Fibroblast of lung (primary cell): ENCODE results near the gene STAM2. TPM values are rescaled to one million over a fixed set of nuclear protein-coding genes. Genes with fewer than 3 reads are reported as not detected.

Experiments used
- DNase-seq, 2 donors: peaks; one replicate each; pipeline versions ENCODE4 v3.0.0 to v3.0.0-alpha.2; 2010; ENCODE audit warnings: low read depth in 2 of 2
- H2AFZ ChIP-seq: 2 replicates; pipeline ENCODE4 v1.5.1; 2012; ENCODE audit warnings: low read length, control low read depth, inconsistent platforms
- H3K27ac ChIP-seq: 2 replicates; pipeline ENCODE4 v1.5.1; 2011; ENCODE audit warnings: low read length, control low read depth; ENCODE audit not compliant: insufficient read depth
- H3K27me3 ChIP-seq: 2 replicates; pipeline ENCODE4 v1.5.1; 2011; ENCODE audit warnings: mild to moderate bottlenecking, low read length; ENCODE audit not compliant: control insufficient read depth, insufficient read depth
- H3K36me3 ChIP-seq: 2 replicates; pipeline ENCODE4 v1.5.1; 2011; ENCODE audit warnings: low read length; ENCODE audit not compliant: control insufficient read depth, insufficient read depth
- H3K4me1 ChIP-seq: 2 replicates; pipeline ENCODE4 v1.5.1; 2011; ENCODE audit warnings: low read length; ENCODE audit not compliant: control insufficient read depth, insufficient read depth; ENCODE audit errors: extremely low read depth
- H3K4me2 ChIP-seq: 2 replicates; pipeline ENCODE4 v1.5.1; 2011; ENCODE audit warnings: low read length, control low read depth; ENCODE audit not compliant: insufficient read depth; ENCODE audit errors: extremely low read depth
- H3K4me3 ChIP-seq, 4 experiments: fragments of 200-600 bp in 1 of 4; sonication (generic) in 1 of 4; replicated peaks in 1 of 4; 2 replicates each; pipeline ENCODE4 v1.5.1; 2011 to 2016; ENCODE audit warnings: low read length in 4 of 4, low read depth in 3 of 4, mild to moderate bottlenecking in 3 of 4, control low read depth in 2 of 4, inconsistent platforms in 1 of 4, mixed read lengths in 1 of 4; ENCODE audit not compliant: insufficient read depth in 1 of 4; ENCODE audit errors: control extremely low read depth in 1 of 4
- H3K79me2 ChIP-seq: 2 replicates; pipeline ENCODE4 v1.5.1; 2012; ENCODE audit warnings: mild to moderate bottlenecking, low read length, inconsistent platforms; ENCODE audit not compliant: control insufficient read depth, insufficient read depth
- H3K9ac ChIP-seq: 2 replicates; pipeline ENCODE4 v1.5.1; 2011; ENCODE audit warnings: mild to moderate bottlenecking, low read length, control low read depth; ENCODE audit not compliant: insufficient read depth
- H3K9me3 ChIP-seq: 2 replicates; pipeline ENCODE4 v1.5.1; 2012; ENCODE audit warnings: low read depth, low read length; ENCODE audit not compliant: control insufficient read depth, insufficient read depth
- H4K20me1 ChIP-seq: 2 replicates; pipeline ENCODE4 v1.5.1; 2011; ENCODE audit warnings: low read length; ENCODE audit not compliant: control insufficient read depth, insufficient read depth; ENCODE audit errors: extremely low read depth
- EZH2 ChIP-seq: IDR thresholded peaks from 2 replicates; pipeline ENCODE4 v1.5.1; 2012; ENCODE audit warnings: low read length, control low read depth, mild to moderate bottlenecking; ENCODE audit errors: missing control alignments
- polyA plus RNA-seq, 2 donors: library from polyadenylated mRNA; depleted of rRNA in 1 of 2; stranded (reverse) in 1 of 2; unstranded in 1 of 2; fragments of >200 nt; gene quantifications; 2 replicates each; pipeline ENCODE4 v1.2.1, GENCODE V29; 2011 to 2012; ENCODE audit warnings: missing spikeins in 1 of 2
- total RNA-seq: library from RNA; depleted of rRNA; stranded (reverse); fragments of >200 nt; gene quantifications from 2 replicates; pipeline ENCODE4 v1.2.1, GENCODE V29; 2014
- TF ChIP-seq, protein P1 (sequence below), 2 donors: IDR thresholded peaks in 1 of 2; conservative IDR thresholded peaks in 1 of 2; 1 replicate in 1 of 2; 2 replicates in 1 of 2; pipeline ENCODE4 v1.5.1; 2011 to 2012; ENCODE audit warnings: low read length in 2 of 2, control low read depth in 1 of 2, inconsistent platforms in 1 of 2, low read depth in 1 of 2, mild to moderate bottlenecking in 1 of 2

Gene STAM2
- total and polyA plus RNA-seq, 2 donors (not counting 1 experiment from before 2014, with no cell fraction given), result 43.3 to 44.2 TPM

DNA sequence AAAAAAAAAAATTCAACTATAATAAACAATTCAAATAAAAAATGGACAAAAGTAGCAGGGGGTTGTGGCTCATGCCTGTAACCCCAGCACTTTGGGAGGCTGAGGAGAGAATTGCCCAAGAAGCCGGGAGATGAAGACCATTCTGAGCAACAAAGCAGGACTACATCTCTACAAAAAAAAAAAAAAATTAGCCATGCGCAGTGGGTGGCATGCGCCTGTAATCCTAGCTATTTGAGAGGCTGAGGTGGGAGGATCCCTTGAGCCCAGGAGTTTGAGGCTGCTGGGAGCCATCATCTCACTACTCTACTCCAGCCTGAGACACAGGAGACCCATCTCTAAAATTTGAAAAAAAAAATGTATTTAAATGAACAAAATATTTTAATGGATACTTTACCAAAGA lies 72.3 kb downstream of the STAM2 start:
- Histone ChIP-seq H3K9me3 (no peaks in the 10 kb centered on the region), H3K27ac (no peak overlapping the region), H3K27me3 (peaks cover 21% of the 10 kb centered on the region), H2AFZ (no peak overlapping the region), H3K4me3 (no peak overlapping the region), H3K36me3 (no peaks in the 10 kb centered on the region), H3K79me2 (no peaks in the 10 kb centered on the region), H3K4me1 (peaks cover 4% of the 10 kb centered on the region), H3K4me2 (no peak overlapping the region), H4K20me1 (peaks cover 2% of the 10 kb centered on the region), H3K9ac (no peak overlapping the region)
- no peak for DNase-seq
- TF ChIP-seq EZH2, result no peak
- TF ChIP-seq, protein P1, sequence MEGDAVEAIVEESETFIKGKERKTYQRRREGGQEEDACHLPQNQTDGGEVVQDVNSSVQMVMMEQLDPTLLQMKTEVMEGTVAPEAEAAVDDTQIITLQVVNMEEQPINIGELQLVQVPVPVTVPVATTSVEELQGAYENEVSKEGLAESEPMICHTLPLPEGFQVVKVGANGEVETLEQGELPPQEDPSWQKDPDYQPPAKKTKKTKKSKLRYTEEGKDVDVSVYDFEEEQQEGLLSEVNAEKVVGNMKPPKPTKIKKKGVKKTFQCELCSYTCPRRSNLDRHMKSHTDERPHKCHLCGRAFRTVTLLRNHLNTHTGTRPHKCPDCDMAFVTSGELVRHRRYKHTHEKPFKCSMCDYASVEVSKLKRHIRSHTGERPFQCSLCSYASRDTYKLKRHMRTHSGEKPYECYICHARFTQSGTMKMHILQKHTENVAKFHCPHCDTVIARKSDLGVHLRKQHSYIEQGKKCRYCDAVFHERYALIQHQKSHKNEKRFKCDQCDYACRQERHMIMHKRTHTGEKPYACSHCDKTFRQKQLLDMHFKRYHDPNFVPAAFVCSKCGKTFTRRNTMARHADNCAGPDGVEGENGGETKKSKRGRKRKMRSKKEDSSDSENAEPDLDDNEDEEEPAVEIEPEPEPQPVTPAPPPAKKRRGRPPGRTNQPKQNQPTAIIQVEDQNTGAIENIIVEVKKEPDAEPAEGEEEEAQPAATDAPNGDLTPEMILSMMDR (conservative IDR thresholded peaks at IDR 0.05 in 1 of 2, IDR thresholded peaks at IDR 0.05 in 1 of 2; ENCODE audit: low read depth in 1 of 2, low read length in 2 of 2), result no peak

DNA sequence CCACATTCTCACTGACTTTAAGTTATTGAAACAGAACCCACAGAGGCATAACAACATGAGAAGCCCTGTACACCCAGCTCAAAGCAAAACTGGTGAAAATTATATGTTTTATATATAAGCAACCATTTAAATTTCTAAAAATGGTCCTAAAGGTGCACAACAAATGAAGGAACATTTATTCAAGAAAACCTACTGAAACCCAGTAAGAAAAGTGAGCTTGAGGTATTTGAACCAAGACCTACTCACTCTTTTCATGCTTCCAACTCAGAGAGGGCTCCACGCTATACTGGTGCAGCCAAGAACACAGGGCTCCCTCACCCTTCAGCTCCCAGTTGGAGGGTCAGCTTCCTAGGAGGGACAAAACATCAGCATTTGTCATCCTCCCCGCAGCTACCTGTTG lies 74.6 kb downstream of the STAM2 start:
- no peak for TF ChIP-seq EZH2
- TF ChIP-seq, protein P1 (conservative IDR thresholded peaks at IDR 0.05 in 1 of 2, IDR thresholded peaks at IDR 0.05 in 1 of 2; ENCODE audit: low read depth in 1 of 2, low read length in 2 of 2), result no peak
- Histone ChIP-seq H3K9me3 (no peaks in the 10 kb centered on the region), H3K79me2 (no peaks in the 10 kb centered on the region), H3K27me3 (peaks cover 21% of the 10 kb centered on the region), H3K27ac (no peak overlapping the region), H3K4me2 (no peak overlapping the region), H3K36me3 (no peaks in the 10 kb centered on the region), H3K9ac (no peak overlapping the region), H4K20me1 (peaks cover 2% of the 10 kb centered on the region), H3K4me1 (peaks cover 7% of the 10 kb centered on the region), H3K4me3 (no peak overlapping the region), H2AFZ (no peak overlapping the region)
- no peak for DNase-seq

DNA sequence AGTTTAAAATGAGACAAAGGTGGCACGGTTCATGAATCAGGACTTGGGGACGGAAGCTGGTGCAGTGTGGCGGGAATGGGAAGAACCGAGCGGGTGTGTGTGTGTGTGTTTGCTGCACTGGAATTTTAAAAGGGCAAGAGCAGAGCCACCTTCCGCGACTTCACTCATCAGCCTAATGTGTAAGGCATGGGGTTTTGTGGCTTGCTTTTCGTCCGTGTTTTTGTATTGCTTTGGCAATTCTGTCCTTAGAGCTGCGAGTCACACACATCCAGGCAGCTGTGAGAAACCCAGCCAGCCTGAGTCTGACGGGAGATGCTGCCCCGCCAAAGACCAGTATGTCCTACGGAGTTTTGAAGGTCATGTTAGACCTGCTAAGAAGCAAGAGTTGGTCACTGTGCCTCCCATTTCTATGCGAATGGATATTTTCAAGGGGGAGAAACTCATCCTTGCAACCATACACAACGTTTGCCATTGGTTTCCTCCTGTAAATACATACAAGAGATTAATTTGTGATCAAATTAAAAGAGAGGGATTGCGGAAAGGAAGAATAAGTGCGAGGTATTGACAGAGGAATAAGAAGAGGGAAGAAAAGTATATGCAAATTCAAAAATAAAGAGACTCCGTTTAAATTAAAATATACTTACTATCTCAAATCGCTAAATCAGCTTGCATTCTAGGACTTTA lies 76.1 kb downstream of the STAM2 start:
- Histone ChIP-seq H3K4me1 (peaks cover 7% of the 10 kb centered on the region), H4K20me1 (peaks cover 2% of the 10 kb centered on the region), H3K79me2 (no peaks in the 10 kb centered on the region), H3K4me3 (peak overlapping the region; percentile 51 to 68 (median 64)), H3K36me3 (no peaks in the 10 kb centered on the region), H3K27ac (no peak overlapping the region), H2AFZ (peak overlapping the region; percentile 26), H3K9ac (no peak overlapping the region), H3K4me2 (peak overlapping the region; percentile 97), H3K27me3 (peaks cover 23% of the 10 kb centered on the region), H3K9me3 (no peaks in the 10 kb centered on the region)
- DNase-seq, result peak in 1 of 2 donors; percentile 17
- TF ChIP-seq EZH2, result peak; percentile 90
- TF ChIP-seq, protein P1 (conservative IDR thresholded peaks at IDR 0.05 in 1 of 2, IDR thresholded peaks at IDR 0.05 in 1 of 2; ENCODE audit: low read depth in 1 of 2, low read length in 2 of 2), result no peak
